GM18858 (cell line): ENCODE measurements around the gene EPO.
"Not testable (repeated sequence)": the region's sequence is repeated elsewhere in the genome, so short reads cannot be mapped to it uniquely, and the experiment has no call there.

ENCODE experiments used
- ATAC-seq: cut with Tn5 transposase; IDR thresholded peaks from one replicate; pipeline ENCODE4 v1.9.1; 2021; ENCODE audit not compliant: unreplicated experiment

The EPO gene

DNA sequence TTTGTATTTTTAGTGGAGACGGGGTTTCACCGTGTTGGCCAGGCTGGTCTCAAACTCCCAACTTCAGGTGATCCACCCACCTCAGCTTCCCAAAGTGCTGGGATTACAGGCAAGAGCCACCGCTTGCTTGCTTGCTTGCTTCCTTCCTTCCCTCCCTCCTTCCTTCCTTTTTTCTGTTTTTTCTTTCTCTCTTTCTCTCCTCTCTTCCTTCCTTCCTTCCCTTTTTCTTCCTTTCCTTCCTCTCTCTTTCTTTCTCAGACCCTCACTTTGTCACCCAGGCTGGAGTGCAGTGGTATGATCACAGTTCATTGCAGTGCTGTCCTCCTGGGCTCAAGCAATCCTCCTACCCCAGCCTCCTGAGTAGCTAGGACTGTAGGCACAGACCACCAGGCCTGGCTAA, 19.2 kb upstream of the EPO start:
- ATAC-seq, result not testable (repeated sequence)

- ATAC-seq, result peak; percentile 58
Observed at GRCh38 chr7:100705320-100705752, 14.9 kb upstream of the EPO start.

GRCh38 chr7:100705753-100706671, 14.3 kb upstream of the EPO start, which contains the start of gene POP7:
TSS of gene POP7 (plus strand) at chr7:100706121. CDS start at chr7:100706831, 710 bp downstream.
- ATAC-seq, result peak; percentile 59

GRCh38 chr7:100706672-100707311, 13.5 kb upstream of the EPO start:
- no peak for ATAC-seq

DNA sequence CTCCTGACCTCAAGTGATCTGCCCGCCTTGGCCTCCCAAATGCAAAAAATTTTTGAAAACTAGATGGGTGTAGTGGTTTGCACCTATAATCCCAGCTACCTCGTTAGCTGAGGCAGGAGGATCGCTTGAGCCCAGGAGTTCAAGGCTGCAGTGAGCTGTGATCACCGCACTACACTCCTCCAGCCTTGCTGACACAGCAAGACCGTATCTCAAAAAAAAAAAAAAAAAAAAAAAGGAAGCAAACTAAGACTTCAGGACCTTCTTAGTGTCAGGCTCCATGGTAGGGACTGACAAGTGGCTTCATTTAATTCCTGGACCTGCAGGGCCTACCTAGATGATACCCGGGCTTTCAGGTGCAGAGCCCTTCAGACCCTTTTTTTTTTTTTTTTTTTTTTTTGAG, 11.9 kb upstream of the EPO start:
- no peak for ATAC-seq

- no peak for ATAC-seq
Observed at GRCh38 chr7:100710452-100710851, 9.8 kb upstream of the EPO start.

GRCh38 chr7:100711369-100711768, 8.9 kb upstream of the EPO start:
- ATAC-seq, result no peak

- no peak for ATAC-seq
Observed at GRCh38 chr7:100714725-100715124, 5.5 kb upstream of the EPO start.

GRCh38 chr7:100717073-100717472, 3.2 kb upstream of the EPO start:
- not testable (repeated sequence) for ATAC-seq

- ATAC-seq, result no peak
Observed at GRCh38 chr7:100719523-100720278, 567 bp upstream of the EPO start.

DNA sequence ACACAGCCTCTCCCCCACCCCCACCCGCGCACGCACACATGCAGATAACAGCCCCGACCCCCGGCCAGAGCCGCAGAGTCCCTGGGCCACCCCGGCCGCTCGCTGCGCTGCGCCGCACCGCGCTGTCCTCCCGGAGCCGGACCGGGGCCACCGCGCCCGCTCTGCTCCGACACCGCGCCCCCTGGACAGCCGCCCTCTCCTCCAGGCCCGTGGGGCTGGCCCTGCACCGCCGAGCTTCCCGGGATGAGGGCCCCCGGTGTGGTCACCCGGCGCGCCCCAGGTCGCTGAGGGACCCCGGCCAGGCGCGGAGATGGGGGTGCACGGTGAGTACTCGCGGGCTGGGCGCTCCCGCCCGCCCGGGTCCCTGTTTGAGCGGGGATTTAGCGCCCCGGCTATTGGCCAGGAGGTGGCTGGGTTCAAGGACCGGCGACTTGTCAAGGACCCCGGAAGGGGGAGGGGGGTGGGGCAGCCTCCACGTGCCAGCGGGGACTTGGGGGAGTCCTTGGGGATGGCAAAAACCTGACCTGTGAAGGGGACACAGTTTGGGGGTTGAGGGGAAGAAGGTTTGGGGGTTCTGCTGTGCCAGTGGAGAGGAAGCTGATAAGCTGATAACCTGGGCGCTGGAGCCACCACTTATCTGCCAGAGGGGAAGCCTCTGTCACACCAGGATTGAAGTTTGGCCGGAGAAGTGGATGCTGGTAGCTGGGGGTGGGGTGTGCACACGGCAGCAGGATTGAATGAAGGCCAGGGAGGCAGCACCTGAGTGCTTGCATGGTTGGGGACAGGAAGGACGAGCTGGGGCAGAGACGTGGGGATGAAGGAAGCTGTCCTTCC, 620 bp downstream of the EPO start:
- ATAC-seq, result no peak

GRCh38 chr7:100721505-100721812, 1.2 kb downstream of the EPO start:
- ATAC-seq, result no peak

- no peak for ATAC-seq
Observed at GRCh38 chr7:100722480-100723212, 2.4 kb downstream of the EPO start.

GRCh38 chr7:100723732-100724275, 3.5 kb downstream of the EPO start:
- no peak for ATAC-seq

DNA sequence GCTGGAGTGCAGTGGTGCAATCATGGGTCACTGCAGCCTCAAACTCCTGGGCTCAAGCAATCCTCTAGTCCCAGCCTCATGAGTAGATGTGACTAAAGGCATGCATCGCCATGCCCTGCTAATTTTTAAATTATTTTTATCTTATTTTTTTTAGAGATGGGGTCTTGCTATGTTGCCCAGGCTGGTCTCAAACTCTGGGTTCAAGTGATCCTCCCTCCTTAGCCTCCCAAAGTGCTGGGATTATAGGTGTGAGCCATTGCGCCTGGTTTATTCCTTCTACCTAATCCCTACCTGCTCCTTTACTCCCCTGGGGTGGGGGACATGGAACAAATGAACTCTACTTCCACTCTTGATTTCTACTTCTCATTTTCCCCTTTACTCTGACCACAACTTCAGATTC, 4.1 kb downstream of the EPO start:
- ATAC-seq, result not testable (repeated sequence)

DNA sequence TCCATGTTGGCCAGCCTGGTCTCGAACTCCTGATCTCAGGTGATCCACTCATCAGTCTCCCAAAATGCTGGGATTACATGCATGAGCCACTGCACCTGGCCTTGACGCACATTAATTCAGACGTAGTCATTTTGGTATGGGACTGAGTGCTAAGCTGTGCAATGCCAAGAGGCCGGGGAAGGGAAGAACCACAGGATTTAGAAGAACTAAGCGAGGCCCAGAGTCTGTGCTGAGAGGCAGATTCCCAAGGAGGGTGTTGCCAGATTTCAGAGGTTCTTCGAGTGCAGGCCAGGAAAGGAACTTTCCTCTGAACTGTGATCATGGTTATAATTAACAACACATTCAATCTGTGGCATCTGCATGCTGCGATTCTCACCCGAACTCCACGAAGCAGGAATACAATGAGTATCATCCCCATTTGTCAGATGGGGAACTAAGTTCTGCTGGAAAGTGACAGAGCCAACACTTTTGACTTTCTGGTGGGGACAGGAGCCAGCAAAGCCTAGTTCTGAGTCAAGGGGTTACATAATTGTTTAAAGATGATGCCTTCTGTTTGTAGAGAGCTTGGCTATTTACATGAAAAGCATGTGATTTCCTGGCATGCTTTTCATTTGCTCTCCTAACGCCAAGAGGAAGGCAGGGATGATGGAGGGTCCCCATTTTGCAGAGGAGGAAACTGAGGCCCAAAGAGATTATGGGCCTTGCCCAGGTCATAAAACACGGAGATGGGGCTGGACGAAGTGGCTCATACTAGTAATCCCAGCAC, 6.9 kb downstream of the EPO start:
- no peak for ATAC-seq

GRCh38 chr7:100728196-100728595, 7.9 kb downstream of the EPO start:
- no peak for ATAC-seq

DNA sequence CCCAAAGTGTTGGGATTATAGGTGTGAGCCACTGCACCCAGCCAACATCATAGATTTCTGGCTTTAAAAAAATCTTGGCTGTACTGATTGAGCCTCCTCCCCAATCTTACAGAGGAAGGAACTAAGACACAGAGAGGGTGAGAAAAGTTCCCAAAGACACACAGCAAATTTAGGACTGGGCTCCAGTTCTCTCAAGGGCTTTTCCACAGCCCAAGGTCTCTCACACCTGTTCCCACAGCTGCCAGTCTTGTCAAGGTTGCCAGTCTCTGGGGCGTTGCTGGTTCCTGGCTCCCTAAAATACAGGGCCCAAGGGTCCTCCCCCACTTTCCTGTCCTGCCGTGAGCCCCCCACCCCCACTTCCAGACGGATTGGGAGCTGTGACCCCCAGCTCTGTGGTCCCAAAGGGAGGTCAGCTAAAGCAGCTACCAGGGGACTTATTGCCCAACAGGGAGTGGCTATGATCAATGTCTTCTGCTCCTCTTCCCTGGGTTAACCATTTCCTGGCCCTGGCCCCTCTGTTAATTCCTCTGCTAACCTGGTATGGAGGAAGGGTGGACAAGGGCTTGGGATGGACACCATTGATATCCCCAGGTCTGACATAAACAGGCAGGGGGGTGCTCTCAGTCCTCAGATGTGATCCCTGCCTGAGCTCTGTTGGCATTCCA, 10.0 kb downstream of the EPO start:
- no peak for ATAC-seq
